H54 (cell line): ENCODE data around the gene NWD2.

Experiments used
- DNase-seq: peaks from one replicate; pipeline ENCODE4 v3.0.0; 2011; ENCODE audit warnings: low spot score, mixed read lengths; ENCODE audit not compliant: insufficient read length
- FAIRE-seq: peaks from 3 replicates; lab custom pipeline; 2011; peaks lifted over from hg19 to GRCh38; lab: Jason Lieb, UNC
- POLR2A ChIP-seq: IDR thresholded peaks from 2 replicates; pipeline ENCODE4 v1.6.1; 2011; ENCODE audit warnings: low read depth, mild to moderate bottlenecking, low read length

NWD2 gene

DNA sequence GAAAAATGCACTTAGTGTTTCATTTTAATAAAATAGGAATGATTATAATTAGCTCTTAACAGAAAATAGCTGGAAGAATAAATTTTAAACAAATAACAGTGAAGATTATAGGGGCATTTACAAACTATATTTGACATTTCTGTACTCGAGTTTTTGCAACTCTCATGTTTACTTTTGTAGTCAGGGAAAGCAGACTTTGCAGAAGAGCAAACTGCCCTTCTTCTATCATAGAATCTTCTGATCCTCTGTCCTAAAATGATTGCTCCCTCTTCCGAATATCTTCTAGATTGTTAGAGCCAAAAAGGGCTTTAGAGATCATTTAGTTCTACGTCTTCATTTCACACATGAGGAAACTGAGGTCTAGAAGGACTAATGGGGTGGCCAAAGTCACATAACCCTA is 222.7 kb downstream of the NWD2 start:
- no peak for TF ChIP-seq POLR2A
- FAIRE-seq (no peak), DNase-seq (no peak)

DNA sequence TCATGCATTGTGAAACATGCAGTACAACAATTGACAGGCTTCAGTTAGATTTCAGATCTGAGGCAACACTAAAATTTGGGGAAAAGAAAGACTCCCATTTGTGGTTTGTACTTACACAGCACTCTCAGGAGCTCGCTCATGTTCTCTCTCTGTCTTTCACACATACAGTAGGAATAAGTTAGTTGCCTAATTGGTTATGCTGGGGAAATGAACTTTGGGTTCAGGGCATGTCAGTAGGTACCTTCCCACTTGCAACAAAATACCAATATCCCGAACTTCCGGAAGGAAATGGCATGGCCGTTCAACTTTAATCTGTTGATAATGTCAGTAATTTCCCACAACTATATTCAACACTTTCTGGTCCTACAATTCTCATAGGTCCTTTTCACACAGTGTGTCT is 223.3 kb downstream of the NWD2 start:
- TF ChIP-seq POLR2A = no peak
- DNase-seq = no peak

GRCh38 chr4:37469286-37469685 is 224.7 kb downstream of the NWD2 start:
- TF ChIP-seq POLR2A = no peak
- FAIRE-seq (no peak), DNase-seq (no peak)

More for the DNA sequence above, 223.3 kb downstream of the NWD2 start:
- FAIRE-seq = no peak

- TF ChIP-seq POLR2A = no peak
- DNase-seq = no peak
- no peak for FAIRE-seq
Measured at GRCh38 chr4:37470245-37470644, 225.7 kb downstream of the NWD2 start.

- FAIRE-seq = no peak
- no peak for TF ChIP-seq POLR2A
- DNase-seq = no peak
Measured at GRCh38 chr4:37471093-37471492, 226.6 kb downstream of the NWD2 start.

DNA sequence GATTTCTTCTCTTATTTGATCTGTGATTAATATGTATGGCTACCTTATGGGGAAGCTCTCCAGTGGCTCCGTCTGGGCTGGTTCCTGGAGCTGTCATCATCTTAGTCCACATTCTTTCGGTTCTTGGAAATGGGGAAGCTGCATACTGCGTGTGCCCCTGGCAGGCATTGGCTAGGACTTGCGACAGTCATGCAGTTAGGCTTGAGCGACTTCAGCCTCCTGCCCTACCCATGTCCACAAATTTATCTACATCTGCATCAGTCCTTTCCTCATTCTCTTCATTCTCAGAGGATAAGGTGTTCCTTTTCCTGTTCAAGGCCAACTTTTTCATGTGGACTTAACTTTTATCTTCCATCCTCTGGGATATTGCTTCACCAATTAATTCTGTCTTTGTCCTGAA is 227.4 kb downstream of the NWD2 start:
- no peak for FAIRE-seq
- TF ChIP-seq POLR2A = no peak
- no peak for DNase-seq

DNA sequence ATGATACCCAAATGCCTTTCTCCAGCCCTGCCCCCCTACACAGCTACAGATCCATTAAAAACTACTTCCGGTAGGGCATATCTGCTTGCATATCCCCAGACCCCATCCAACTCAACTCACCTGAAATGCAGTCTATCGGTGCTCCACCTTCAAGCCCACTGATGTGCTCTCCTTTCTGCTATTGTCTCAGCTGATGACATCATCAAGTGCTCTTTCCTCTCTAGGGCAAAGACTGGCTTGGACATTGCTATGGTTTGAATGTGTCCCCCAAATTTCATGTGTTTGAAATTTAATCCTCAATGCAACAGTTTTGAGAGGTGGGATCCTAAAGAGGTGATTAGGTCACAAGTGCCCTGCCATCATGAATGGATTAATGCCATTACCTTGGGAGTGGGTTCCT is 229.3 kb downstream of the NWD2 start:
- no peak for FAIRE-seq
- DNase-seq = no peak
- no peak for TF ChIP-seq POLR2A

- no peak for FAIRE-seq
- DNase-seq = no peak
- TF ChIP-seq POLR2A = no peak
Measured at GRCh38 chr4:37475087-37475486, 230.5 kb downstream of the NWD2 start.

- FAIRE-seq = no peak
- TF ChIP-seq POLR2A = no peak
- no peak for DNase-seq
Measured at GRCh38 chr4:37475776-37476175, 231.2 kb downstream of the NWD2 start.

DNA sequence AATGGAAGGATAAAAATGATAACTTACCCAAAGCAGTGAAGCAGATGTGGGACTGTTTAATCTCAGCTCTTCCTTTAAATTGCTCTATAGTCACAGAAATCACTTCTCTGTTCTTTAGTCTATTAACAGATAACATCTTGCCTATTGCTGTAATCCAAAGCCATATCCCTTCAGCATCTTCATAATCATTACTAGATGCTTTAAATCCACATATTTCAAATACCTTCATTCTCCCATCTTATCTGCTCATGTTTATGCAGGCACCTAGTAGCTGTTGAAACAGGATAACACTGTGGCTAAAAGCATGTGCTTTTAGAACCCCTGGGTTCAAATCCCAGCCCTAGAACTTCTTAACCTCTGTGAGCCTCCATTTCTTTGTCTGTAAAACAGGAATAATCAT is 231.7 kb downstream of the NWD2 start:
- no peak for TF ChIP-seq POLR2A
- no peak for DNase-seq
- no peak for FAIRE-seq

- no peak for TF ChIP-seq POLR2A
- no peak for FAIRE-seq
- no peak for DNase-seq
Measured at GRCh38 chr4:37476691-37477090, 232.1 kb downstream of the NWD2 start.

- FAIRE-seq (no peak), DNase-seq (no peak)
- TF ChIP-seq POLR2A = no peak
Measured at GRCh38 chr4:37477126-37477525, 232.6 kb downstream of the NWD2 start.

- DNase-seq (no peak), FAIRE-seq (no peak)
- no peak for TF ChIP-seq POLR2A
Measured at GRCh38 chr4:37478151-37478550, 233.6 kb downstream of the NWD2 start.

DNA sequence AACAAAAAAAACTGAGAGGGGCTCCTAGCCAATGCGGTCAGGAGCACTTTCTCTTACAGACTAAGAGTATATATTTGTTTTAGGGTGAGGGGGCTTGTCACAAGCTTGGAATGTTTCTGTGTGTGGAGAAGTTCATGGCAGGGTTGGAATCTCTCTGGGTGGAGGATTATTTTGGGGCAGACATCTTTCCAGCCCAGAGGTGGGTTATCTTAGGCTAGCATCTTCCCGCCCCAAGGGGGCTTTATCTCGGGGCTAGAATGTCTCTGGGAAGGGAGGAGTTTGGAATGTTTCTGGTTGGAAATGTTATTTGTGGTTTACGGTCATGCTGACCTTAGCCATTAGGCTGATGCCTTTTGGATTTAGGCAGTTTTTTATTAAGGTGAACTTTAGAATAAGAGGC is 236.0 kb downstream of the NWD2 start:
- no peak for FAIRE-seq
- DNase-seq = no peak
- TF ChIP-seq POLR2A = no peak

DNA sequence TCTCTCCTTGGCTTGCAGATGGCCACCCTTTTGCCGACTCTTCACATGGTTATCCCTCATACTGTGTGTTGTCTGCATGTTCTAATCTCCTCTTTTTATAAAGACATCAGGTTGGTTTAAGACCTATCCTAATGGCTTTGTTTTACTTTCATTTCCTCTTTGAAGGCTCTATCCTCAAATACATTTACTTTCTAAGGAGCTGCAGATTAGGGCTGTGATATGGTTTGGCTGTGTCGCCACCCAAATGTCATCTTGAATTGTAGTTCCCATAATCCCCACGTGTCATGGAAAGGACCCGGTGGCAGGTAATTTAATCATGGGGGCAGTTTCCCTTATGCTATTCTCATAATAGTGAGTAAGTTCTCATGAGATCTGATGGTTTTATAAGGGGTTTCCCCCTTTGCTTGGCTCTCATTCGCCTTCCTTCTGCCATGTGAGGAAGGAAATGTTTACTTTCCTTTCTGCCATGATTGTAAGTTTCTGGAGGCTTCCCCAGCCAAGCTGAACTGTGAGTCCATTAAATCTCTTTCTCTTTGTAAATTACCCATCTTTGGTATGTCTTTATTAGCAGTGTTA is 237.1 kb downstream of the NWD2 start:
- TF ChIP-seq POLR2A = no peak
- no peak for FAIRE-seq
- DNase-seq = no peak

DNA sequence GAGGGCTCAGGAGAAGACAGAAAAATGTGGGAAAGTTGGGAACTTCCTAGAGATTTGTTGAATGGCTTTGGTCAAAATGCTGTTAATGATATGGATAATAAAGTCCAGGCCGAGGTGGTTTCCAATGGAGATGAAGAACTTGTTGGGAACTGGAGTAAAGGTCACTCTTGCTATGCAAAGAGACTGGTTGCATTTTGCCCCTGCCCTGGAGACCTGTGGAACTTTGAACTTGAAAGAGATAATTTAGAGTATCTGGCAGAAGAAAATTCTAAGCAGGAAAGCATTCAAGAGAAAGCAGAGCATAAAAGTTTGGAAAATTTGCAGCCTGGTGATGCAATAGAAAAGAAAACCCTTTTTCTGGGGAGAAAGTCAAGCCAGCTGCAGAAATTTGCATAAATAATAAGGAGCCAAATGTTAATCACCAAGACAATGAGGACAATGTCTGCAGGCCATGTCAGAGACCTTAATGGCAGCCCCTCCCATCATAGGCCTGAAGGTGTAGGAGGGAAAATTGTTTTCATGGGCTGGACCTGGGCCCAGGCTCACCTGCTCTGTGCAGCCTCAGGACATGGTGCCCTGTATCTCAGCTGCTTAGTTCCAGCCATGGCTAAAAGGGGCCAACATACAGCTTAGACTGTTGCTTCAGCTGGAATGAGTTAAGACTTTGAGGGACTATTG is 237.8 kb downstream of the NWD2 start:
- FAIRE-seq = no peak
- DNase-seq = no peak
- no peak for TF ChIP-seq POLR2A
